Measurements from ENCODE around the gene DMRTA1. TPM values are rescaled to one million over a fixed set of nuclear protein-coding genes. Genes with fewer than 3 reads are reported as not detected.
A peak's percentile ranks its signal among the peaks of the same experiment; 100 is the strongest.

DMRTA1 gene
- total and polyA plus RNA-seq, 2 donors (not counting 3 experiments of a cell fraction or from before 2014, with no cell fraction given), result 0.19 to 2.1 TPM

DNA sequence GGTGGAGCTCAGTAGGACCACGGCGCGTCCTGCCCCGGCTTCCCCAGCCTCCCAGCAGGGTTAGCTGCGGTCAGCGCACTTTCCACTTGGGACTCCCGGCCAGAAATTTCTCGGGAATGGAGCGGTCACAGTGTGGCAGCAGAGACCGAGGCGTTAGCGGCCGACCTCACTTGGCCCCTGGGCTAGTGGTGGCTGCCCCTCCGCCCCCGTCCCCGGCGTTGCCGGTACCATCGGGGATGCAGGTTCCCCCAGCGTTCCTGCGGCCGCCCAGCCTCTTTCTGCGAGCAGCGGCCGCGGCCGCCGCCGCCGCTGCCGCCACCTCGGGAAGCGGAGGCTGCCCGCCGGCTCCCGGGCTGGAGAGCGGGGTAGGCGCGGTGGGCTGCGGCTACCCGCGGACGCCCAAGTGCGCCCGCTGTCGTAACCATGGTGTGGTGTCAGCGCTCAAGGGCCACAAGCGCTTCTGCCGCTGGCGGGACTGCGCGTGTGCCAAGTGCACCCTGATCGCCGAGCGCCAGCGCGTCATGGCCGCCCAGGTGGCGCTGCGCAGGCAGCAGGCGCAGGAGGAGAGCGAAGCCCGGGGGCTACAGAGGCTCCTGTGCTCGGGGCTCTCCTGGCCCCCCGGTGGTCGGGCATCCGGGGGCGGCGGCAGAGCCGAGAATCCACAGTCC, 460 bp downstream of the DMRTA1 start:
- peak; percentile 21 for FAIRE-seq
- intact Hi-C loops (cut with micrococcal nuclease), result loop anchor here (1.0 to 10.0 kb wide), 5 partner anchors 31 to 1112 kb away; partner anchors contain the start of genes CDKN2B and KLHL9

More for the DNA sequence above, 460 bp downstream of the DMRTA1 start:
- TF ChIP-seq, protein P1, sequence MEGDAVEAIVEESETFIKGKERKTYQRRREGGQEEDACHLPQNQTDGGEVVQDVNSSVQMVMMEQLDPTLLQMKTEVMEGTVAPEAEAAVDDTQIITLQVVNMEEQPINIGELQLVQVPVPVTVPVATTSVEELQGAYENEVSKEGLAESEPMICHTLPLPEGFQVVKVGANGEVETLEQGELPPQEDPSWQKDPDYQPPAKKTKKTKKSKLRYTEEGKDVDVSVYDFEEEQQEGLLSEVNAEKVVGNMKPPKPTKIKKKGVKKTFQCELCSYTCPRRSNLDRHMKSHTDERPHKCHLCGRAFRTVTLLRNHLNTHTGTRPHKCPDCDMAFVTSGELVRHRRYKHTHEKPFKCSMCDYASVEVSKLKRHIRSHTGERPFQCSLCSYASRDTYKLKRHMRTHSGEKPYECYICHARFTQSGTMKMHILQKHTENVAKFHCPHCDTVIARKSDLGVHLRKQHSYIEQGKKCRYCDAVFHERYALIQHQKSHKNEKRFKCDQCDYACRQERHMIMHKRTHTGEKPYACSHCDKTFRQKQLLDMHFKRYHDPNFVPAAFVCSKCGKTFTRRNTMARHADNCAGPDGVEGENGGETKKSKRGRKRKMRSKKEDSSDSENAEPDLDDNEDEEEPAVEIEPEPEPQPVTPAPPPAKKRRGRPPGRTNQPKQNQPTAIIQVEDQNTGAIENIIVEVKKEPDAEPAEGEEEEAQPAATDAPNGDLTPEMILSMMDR (IDR thresholded peaks at IDR 0.05; ENCODE audit: extremely low read depth in 1 of 2, insufficient read depth in 1 of 2, low read depth in 1 of 2, low read length in 2 of 2), result peak; percentile 27 to 42
- no peak for TF ChIP-seq POLR2AphosphoS5 (IDR thresholded peaks at IDR 0.05; ENCODE audit: insufficient read depth, low read depth, low read length)
- Histone ChIP-seq H3K36me3 (ENCODE audit: control insufficient read depth in 2 of 2, extremely low read depth in 1 of 2, insufficient read depth in 2 of 2, low read length in 2 of 2) (no peaks in the 10 kb centered on the region), H3K9me1 (replicated peaks; ENCODE audit: control insufficient read depth, extremely low read depth, insufficient read depth, low read length) (no peaks in the 10 kb centered on the region), H3K4me2 (ENCODE audit: insufficient read depth, low read length) (peak overlapping the region; percentile 80), H2AFZ (ENCODE audit: low read depth, low read length) (peak overlapping the region; percentile 95), H3K27me3 (ENCODE audit: control insufficient read depth in 2 of 2, insufficient read depth in 2 of 2, low read length in 2 of 2) (peaks cover 5 to 22% of the 10 kb centered on the region in 2 experiments), H3K4me1 (ENCODE audit: control insufficient read depth, extremely low read depth, insufficient read depth, low read length) (peaks cover 19% of the 10 kb centered on the region), H3K9ac (replicated peaks; ENCODE audit: extremely low read depth, insufficient read depth, low read length) (peak overlapping the region; percentile 68), H3K79me2 (ENCODE audit: control insufficient read depth, insufficient read depth, low read length) (peaks cover 29% of the 10 kb centered on the region), H3K9me3 (replicated peaks; ENCODE audit: control insufficient read depth, insufficient read depth, low read length) (no peaks in the 10 kb centered on the region), H3K4me3 (replicated peaks in 1 of 3; ENCODE audit: insufficient read depth in 1 of 3, low read depth in 1 of 3, low read length in 3 of 3) (peak overlapping the region; percentile 49 to 86 (median 86)), H3K27ac (ENCODE audit: insufficient read depth, low read depth, low read length) (peak overlapping the region; percentile 66), H4K20me1 (replicated peaks; ENCODE audit: control insufficient read depth, extremely low read depth, insufficient read depth, low read length) (no peaks in the 10 kb centered on the region)
- ChIA-PET POLR2A (no interaction called here), CTCF (interaction anchor here (1.6 to 6.3 kb wide), 4 partner anchors 139 to 460 kb away, joined by 3 to 617 read pairs (median 14); no protein-coding TSS in a partner anchor)
- no TSS peak for BruUV-seq (replicated peaks)
- DNase-seq (ENCODE audit: low read depth, low spot score), result peak; percentile 72
- dilution Hi-C loops (cut with MboI; ENCODE audit: extremely low pct_ligation_motif_present, low sequenced_read_pairs), result no loop called here

Data from endothelial cell of umbilical vein (primary cell).